RPMI8226 (cell line): ENCODE data around the gene TIGAR.
A peak's percentile ranks its signal among the peaks of the same experiment; 100 is the strongest.

Source experiments
- DNase-seq: peaks from one replicate; pipeline ENCODE4 v3.0.0-alpha.2; 2015

Gene TIGAR

GRCh38 chr12:4283512-4284255, 37.3 kb upstream of the TIGAR start:
- no peak for DNase-seq

GRCh38 chr12:4284306-4284705, 36.7 kb upstream of the TIGAR start:
- DNase-seq, result no peak

GRCh38 chr12:4285070-4285469, 35.9 kb upstream of the TIGAR start:
- DNase-seq, result no peak

- no peak for DNase-seq
These were observed 34.8 kb upstream of the TIGAR start for GRCh38 chr12:4286228-4286627.

- DNase-seq, result no peak
These were observed 34.2 kb upstream of the TIGAR start for GRCh38 chr12:4286771-4287317.

GRCh38 chr12:4287325-4288211, 33.4 kb upstream of the TIGAR start:
- DNase-seq, result no peak

- DNase-seq, result no peak
These were observed 32.5 kb upstream of the TIGAR start for GRCh38 chr12:4288296-4289131.

GRCh38 chr12:4289231-4289878, 31.7 kb upstream of the TIGAR start:
- no peak for DNase-seq

- DNase-seq, result no peak
These were observed 30.8 kb upstream of the TIGAR start for GRCh38 chr12:4289998-4290790.

GRCh38 chr12:4292341-4293073, 28.5 kb upstream of the TIGAR start:
- no peak for DNase-seq

- no peak for DNase-seq
These were observed 27.6 kb upstream of the TIGAR start for GRCh38 chr12:4293299-4293965.

GRCh38 chr12:4293966-4294505, 27.0 kb upstream of the TIGAR start:
- DNase-seq, result no peak

GRCh38 chr12:4296751-4297150, 24.3 kb upstream of the TIGAR start:
- no peak for DNase-seq

GRCh38 chr12:4297617-4298016, 23.4 kb upstream of the TIGAR start:
- no peak for DNase-seq

GRCh38 chr12:4300883-4301282, 20.1 kb upstream of the TIGAR start:
- DNase-seq, result no peak

- DNase-seq, result no peak
These were observed 19.0 kb upstream of the TIGAR start for GRCh38 chr12:4301932-4302501.

GRCh38 chr12:4302881-4303280, 18.1 kb upstream of the TIGAR start:
- no peak for DNase-seq

- no peak for DNase-seq
These were observed 17.3 kb upstream of the TIGAR start for GRCh38 chr12:4303750-4304149.

- peak; percentile 51 for DNase-seq
These were observed 13.2 kb upstream of the TIGAR start for GRCh38 chr12:4307593-4308333.
